G401 (cell line): ENCODE results near the gene TMEM214. TPM values are rescaled to one million over a fixed set of nuclear protein-coding genes. Genes with fewer than 3 reads are reported as not detected.

ENCODE experiments used
- DNase-seq: peaks from one replicate; pipeline ENCODE4 v3.0.0-alpha.2; 2015; ENCODE audit warnings: low spot score
- in situ Hi-C: cut with HindIII; loops from 2 replicates; pipeline ENCODE4 v1.10.0; 2016; ENCODE audit warnings: low sequenced_read_pairs, mixed read lengths
- total RNA-seq: library from RNA; depleted of rRNA; stranded (reverse); fragments of >200 nt; shearing (Covaris generic); gene quantifications from 2 replicates; pipeline ENCODE4 v1.2.3, GENCODE V29; 2014

Gene TMEM214
- total RNA-seq, 1 experiment from 2014 or later = 37.0 TPM

DNA sequence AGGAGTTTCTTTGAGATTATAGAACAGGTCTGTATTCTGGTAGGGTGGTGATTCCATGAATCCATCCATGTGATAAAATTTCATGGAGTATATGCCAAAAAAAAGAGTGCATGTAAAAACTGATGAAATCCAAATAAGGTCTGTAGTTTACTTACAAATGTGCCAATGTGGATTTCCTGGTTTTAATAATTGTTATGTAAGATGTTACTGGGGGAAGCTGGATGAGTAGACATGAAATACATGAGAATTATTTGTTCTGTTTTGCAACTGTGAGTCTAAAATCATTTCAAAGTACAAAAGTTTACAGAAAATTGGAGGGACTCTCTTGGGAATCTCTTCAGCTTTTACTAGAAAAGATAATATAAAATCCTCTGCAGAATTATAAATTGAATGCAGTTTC is 23.7 kb upstream of the TMEM214 start:
- in situ Hi-C loops = no loop called here
- DNase-seq = no peak

DNA sequence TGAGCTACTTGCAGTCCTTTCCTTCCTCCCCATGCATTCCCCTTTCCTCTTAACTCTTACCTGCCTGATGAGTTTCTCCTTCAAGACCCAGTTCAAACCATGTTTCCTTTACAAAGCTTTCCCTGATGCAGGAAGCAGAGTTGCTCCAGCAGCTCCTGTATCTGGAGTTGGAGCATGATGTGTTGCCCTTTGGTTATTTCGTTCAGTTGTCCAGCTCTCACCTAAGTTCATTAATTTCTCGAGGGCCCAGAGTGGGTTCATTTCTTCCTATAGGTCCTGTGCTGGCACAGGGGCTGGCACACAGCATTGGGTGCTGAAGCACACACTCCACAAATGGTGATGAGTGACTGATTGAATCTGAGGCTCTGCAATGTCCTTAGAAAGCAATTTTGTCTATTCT is 23.0 kb upstream of the TMEM214 start:
- DNase-seq = no peak
- in situ Hi-C loops = no loop called here

DNA sequence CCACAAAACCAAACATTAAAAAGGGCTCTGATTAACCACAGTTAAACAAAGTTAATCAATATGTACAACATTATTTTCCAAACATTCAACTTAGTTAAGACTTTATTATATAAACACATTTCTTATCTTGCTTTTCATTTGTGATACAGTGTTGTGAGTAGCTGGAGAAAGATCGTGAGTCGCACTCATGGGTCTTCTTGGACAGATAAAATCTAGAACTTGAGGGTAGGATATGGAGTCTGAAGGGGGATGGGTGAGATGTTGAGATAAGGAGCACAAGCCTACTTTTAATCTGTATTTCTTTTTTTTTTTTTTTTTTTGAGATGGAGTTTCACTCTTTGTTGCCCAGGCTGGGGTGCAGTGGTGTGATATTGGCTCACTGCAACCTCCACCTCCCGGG is 22.6 kb upstream of the TMEM214 start:
- in situ Hi-C loops = no loop called here
- no peak for DNase-seq

DNA sequence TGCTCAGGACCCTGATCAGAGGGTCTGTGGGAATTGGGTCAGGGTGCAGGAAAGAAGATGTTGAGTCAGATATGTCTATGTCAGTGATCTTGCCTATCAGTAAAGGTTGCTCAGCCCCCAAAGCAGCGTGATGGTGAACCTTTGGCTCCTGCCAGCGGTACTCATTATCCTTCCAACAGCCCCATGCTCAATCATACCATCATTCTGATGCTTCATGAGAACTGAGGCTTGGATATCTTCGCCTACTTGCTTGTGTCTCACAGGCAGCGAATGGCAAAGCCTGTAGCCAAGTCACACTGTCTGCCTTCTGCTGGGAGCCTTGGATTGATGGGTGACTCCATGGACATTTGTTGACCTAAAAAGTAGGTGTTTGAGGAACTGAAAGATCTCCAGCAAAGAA is 19.0 kb upstream of the TMEM214 start:
- no peak for DNase-seq
- in situ Hi-C loops = no loop called here

DNA sequence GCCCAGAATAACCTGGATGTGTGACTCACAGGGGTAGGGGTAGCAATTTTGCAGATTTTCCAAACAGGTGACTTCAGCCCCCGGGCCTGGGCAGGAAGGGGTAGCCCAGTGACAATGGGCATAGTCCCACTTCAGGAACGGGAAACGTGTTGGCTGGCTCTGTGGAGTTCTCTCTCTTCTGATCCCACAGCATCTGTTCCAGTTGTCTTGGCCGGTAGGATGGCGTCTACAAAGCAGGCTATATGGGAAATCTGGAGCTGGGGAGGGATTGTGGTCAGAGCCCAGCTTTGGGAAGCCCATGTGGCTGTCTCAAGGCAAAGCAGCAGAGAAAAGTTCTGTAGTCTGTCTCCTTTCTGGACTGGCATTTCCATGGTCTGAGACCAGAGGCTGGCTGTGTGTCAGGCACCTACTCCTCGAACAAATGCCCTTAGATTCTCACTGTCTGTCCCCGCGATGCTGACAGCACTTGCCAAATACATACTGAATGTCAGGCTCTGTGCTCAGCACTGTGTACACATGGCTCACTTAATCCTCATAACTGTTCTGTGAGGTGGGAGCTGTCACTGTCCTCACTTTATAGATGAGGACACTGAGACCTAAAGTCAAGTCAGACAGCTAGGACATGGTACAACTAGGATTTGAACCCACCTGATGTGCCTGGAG is 17.9 kb upstream of the TMEM214 start:
- in situ Hi-C loops = no loop called here
- DNase-seq = no peak

DNA sequence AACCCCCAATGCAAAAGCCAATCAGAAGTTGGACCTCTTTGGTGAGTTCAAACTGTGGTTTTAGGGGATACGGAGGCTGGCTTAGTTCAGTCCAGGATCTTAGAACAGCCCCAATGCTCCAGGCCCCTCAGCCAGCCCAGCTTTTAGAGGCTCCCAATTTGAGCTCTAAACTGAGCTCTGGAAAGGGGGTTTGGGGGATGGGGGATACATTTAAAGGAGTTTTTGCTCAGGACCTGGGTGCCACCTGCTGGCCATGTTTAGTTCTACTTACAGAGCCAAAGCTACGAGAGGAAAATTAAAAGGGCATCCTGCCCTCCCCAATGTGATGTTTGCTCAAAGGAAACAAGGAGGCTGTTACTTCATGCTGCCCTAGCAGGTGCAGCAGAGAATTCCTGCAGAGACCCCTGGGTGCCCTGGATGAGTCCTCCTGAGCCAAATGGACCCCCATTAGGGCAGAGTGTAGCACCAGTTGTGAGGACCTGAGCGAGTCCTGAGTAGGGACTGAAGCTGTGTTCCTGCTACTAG is 15.9 kb upstream of the TMEM214 start:
- peak; percentile 77 for DNase-seq
- in situ Hi-C loops = no loop called here

DNA sequence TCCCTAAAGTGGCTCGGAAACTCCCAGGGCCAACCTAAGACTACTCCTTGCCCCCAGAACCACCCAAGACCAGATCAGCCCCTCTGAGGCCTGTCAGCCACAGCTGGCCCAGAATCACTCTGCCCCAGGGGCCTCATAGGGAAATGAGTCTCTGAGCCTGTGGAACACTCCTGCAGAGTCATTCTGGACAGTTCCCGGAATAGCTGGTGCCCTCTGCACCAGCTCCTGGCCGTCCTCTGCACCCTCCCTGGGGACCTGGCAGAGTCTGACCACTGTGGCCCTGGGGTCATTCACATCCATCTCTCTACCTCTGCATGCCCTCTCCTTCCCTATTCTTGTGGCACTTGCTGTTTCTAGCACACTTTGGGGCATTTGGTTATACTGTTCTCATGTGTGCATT is 14.6 kb upstream of the TMEM214 start:
- DNase-seq = no peak
- in situ Hi-C loops = no loop called here

DNA sequence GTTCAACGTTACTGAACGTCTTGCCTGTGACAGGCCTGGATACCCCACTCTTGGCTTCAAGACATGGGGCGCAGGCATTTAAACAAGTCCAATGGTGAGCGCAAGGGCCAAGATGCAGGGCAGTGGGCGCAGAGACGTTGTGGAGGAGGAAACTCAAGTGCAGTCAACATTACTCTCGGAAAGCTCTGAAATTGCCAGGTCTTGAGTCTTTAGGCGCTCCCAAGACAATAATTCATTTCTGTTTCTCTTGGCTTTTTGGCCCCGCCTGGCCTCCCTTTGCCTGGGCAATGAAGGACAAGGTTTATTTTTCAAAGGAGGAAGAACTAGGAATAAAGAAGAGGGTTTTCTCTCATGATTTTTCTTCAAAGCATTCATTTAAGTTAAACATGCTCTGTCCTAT is 13.3 kb upstream of the TMEM214 start:
- DNase-seq = no peak
- in situ Hi-C loops = no loop called here

DNA sequence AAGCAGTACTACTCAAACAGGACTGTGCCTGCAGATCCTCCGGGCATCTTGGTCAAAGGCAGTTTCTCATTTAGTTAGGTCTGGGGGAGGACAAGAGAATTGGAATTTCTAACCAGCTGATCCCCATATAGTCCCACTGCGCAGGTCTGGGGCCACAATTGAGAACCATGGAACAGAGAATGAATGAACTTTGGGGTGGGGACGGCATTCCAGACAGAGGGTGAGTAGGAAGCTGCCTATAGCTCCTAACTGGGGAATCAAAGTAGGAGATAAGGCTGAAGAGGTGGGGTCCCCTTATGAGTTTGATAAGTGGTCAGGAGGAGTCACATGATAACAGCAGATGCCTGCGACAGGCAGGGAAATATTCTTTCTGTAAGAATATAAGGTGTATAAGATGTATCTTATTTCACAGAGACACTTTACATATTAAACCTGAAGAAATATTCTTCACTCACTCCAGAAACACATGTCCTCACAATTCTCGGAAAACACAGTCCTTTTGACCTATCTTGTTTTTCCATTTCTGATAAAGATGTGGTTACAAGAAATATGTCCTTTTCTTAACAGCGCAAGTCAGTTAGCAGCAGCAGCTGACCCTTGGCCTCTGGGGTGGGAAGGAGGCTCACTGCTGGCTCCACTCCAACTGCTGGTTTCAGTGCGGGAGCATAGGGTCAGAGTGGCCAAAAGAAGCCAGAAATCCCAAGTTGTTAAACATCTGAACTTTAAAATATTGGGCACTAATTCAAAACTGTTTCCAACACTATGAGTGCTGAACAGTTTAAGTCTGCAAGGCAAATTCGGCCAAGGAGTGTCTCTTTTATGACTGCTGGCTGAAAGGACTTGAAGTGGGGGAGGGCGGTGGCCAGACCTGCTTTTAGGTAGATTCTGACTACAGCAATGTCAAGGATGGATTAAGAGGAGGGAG is 12.6 kb upstream of the TMEM214 start:
- in situ Hi-C loops = no loop called here

DNA sequence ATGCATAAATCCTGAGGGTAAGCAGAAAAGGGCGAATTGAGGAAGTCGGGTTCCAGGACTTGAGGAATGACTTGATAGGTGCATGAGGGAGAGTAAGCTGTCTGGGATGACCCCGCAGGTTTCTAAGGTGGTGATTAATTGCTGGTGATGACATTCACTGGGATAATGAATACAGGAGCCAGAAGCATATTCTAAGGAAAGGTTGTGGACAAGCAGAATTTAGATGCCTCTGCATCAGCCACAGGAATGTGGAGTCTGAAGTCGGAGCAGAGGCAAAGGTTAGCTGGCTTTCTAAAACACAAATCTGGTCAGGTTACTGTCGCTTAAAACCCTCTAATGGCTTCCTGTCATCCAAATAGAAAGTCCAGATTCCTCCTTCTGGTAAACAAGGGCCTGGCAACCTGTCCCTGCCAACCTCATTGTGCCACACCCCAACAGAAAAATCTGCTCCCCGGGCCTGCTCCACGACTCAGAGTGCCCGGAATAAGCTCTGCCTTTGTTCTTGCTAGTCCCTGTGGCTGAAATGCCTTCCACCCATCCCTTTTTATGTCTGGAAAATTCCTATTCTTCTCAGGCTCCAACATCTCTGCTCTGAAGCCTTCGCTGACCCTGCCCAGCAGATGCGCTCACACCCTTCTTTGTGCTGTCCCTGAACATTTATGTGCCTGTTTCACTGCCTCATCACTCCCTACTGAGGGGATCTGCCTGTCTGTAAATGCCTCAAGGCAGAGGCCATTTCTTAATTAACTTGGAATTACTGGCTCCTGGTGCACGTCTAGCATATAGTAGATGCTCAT is 11.3 kb upstream of the TMEM214 start:
- in situ Hi-C loops = no loop called here
- DNase-seq = no peak

More for the DNA sequence above, 12.6 kb upstream of the TMEM214 start:
- DNase-seq = no peak

DNA sequence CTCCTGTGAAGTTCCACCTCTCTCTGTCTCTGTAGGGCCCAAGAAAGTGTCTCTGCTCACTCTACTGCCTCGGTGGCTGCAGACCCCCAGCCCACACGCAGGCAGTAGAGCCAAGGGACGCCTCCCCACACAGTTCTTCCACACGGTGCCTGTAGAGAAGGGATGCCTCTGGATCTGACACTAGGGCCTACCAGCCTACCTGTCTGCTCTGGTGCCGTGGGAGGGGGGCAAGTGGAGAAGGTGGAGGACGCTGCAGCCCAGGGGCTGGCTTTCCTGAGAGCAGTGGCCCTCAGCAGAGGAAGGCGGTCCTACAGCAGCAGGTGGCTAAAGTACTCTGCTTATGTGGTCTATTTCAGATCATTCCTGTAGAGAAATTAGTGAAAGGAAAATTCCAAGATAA is 9.0 kb upstream of the TMEM214 start:
- DNase-seq = no peak
- in situ Hi-C loops = no loop called here

DNA sequence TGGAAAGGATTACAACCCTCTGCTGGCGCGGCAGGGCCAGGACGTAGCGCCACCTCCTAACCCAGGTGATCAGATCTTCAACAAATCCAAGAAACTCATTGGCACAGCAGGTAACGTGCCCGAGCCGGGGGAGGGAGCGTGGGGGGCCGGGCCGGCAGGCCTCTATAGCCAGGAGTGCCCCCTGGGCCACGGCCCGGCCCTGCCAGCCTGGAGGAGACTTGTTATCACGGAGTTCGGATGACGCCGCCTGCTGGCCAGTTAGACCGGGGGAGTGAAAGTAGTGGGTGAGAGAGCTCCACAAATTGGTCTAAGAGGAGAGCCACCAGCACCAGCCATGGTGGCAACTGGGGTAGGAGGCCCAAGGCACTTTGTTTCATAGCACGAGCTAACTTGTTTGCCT is 8.6 kb upstream of the TMEM214 start:
- in situ Hi-C loops = no loop called here
- DNase-seq = no peak

DNA sequence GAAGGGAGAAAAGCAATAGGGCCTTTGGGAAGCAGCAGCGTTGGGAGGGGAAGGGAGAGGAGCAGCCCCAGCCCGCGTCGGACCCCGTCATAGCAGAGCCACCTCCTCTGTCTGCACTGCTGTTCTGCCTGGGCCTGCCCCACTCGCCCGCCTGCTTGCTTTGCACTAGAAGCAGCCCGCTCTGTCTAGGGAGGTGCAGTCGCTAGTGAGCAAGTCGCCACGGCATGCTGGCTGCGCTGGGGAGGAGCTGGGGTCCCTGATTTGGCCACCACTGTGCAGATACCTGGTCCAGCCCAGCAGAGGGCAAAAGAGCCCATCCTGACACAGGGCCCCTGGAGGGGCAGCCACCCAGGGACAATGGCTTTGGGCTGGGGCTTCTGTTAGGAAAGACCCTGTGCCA is 8.0 kb upstream of the TMEM214 start:
- DNase-seq = no peak

DNA sequence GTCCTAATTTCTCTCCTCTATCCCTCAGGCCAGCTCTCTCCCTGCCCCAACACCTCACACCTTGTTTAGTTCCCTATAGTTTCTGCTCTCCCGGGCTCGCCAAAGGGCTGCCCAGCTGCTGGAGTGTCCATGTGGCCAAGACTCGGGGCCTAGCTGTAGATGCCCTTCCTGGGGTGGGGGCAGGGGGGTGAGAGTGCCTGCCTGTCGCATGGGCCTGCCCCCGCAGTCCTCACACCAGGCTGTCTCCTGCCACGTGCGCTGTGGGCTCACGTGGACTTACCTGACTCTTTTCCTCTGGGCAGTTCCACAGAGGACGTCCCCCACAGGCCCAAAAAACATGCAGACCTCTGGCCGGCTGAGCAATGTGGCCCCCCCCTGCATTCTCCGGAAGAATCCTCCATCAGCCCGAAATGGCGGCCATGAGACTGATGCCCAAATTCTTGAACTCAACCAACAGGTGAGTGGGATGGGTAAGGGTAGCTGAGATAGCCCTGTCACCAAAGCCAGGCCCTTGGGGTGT is 7.4 kb upstream of the TMEM214 start:
- in situ Hi-C loops = no loop called here
- no peak for DNase-seq

More for the DNA sequence above, 8.0 kb upstream of the TMEM214 start:
- in situ Hi-C loops = no loop called here

DNA sequence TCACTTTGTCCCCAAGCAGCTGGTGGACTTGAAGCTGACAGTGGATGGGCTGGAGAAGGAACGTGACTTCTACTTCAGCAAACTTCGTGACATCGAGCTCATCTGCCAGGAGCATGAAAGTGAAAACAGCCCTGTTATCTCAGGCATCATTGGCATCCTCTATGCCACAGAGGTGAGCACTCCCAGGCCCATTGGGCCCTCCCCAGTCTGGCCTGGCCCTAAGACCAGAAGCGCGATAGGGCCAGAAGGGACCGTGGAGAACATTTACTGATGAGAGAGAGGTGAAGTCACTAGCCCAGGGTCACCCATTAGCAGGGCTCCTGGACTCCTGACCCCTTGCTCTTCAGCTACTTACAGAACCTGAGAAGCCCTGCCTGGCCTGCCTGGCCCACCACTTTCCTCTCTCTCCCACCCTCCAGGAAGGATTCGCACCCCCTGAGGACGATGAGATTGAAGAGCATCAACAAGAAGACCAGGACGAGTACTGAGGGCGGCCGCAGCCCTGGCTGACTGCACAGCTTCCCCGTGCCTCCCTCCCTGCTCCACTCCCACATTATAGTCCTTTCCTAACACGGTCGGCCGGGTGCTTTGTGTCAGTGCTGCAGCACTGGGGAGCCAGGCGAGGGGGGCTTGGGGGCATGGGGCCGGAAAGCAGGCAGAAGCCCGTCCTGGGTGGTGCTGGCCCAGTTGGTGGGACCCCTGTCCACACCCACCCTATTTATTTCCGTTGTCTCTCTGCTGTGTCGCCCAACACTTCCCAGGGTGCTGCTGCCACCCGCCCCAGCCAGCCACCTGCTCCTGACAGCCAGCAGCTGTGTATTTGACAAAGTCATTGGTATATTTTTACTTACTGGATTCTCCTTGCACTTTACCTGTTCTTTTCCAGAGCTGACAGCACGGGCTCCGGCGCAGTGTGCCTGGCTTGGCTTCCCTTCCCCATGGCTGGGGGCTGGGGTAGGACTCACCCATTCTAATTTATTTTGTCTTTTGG is 6.6 kb upstream of the TMEM214 start:
- in situ Hi-C loops = no loop called here
- DNase-seq = no peak

DNA sequence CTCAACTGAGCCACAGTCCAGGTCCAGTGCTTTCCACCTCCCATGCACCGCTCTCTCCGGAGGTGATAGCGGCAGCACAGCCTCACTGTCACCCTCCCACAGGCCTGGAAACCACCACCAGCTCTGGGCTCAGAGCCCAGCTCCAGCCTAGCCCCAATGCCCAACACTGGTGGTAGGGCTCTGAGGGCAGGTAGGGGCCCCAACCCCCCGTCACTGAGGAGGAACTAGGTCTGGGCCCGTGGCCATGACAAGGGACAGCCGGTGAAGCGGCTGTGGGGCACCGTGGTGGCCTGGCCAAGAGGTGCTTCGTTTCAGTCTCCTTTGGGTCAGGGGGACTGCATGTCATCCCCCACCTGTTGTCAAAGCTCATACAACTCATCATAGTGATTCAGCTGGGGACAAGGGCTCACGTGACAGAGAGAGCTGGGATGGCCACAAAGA is 5.5 kb upstream of the TMEM214 start:
- in situ Hi-C loops = no loop called here
- no peak for DNase-seq

DNA sequence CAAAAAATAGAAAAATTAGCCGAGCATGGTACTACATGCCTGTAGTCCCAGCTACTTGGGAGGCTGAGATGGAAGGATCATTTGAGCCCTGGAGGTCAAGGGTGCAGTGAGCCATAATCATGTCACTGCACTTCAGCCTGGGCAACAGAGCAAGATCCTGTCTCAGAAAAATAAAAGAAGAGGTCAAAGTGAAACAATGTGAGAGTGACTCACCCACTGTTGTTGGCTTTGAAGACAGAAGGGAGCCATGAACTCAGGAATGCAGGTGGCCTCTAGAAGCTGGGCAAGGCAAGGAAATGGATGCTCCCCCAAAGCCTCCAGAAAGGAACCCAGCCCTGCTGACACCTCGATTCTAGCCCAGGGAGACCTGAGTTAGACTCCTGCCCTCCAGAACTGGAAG is 3.7 kb upstream of the TMEM214 start:
- DNase-seq = no peak
- in situ Hi-C loops = no loop called here

DNA sequence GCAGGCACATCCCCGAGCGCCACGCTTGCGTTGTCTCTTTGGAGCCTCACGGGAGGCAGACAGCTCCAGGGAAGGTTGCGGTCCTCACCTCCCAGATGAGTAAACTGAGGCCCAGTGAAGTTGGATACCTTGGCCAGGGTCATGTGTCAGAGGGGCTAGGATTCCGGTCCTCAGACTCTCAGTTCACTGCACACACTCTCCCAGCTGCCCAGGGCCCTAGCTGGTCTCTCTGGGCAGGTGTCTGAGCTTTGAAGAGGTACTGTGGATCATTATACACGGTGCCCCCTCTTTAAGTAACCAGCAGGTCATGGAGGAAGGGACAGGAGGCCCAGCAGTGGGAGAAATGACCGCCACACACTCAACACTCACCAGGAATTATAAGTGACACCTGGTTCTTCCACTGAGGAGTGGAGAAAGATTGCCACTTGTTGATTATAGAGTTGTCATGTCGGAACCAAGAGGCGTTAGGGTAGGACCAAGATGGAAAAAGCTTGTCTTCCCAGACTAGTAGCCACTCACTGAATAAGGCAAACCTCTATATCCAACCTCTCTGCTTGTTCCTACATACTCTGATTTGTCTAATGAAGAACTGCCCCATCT is 588 bp downstream of the TMEM214 start:
- DNase-seq = no peak
- in situ Hi-C loops = no loop called here
